ENCODE data around the gene TMEM236.

Gene TMEM236

GRCh38 chr10:17751781-17752445 is at the start of gene TMEM236:
TMEM236 (plus strand) TSS chr10:17752201; CDS start chr10:17752296, 95 bp downstream.
- Histone ChIP-seq H4K20me1 (ENCODE audit: insufficient read depth, low read length) (no peaks in the 10 kb centered on the region), H3K79me2 (ENCODE audit: low read length) (no peaks in the 10 kb centered on the region), H3K4me3 (ENCODE audit: low read length) (no peak within 1 kb of the TSS), H3K36me3 (replicated peaks; ENCODE audit: low read depth, low read length) (no peaks in the 10 kb centered on the region), H3K4me1 (ENCODE audit: low read length) (peaks cover 18% of the 10 kb centered on the region), H3K9me3 (ENCODE audit: insufficient read depth, low read length) (no peaks in the 10 kb centered on the region), H3K4me2 (ENCODE audit: low read length) (no peak within 1 kb of the TSS), H3K27ac (ENCODE audit: low read length) (no peak within 1 kb of the TSS), H2AFZ (ENCODE audit: low read depth, low read length) (no peak within 1 kb of the TSS), H3K9ac (ENCODE audit: low read length) (no peak within 1 kb of the TSS), H3K27me3 (ENCODE audit: low read depth, low read length) (no peaks in the 10 kb centered on the region)
- no peak for TF ChIP-seq EZH2phosphoT487 (IDR thresholded peaks at IDR 0.05; ENCODE audit: low read depth)
- TF ChIP-seq CTCF (IDR thresholded peaks at IDR 0.05; ENCODE audit: low read depth, low read length), result no peak

- Histone ChIP-seq H3K4me1 (ENCODE audit: low read length) (no peaks in the 10 kb centered on the region), H3K36me3 (replicated peaks; ENCODE audit: low read depth, low read length) (peaks cover 6% of the 10 kb centered on the region), H3K9ac (ENCODE audit: low read length) (no peak overlapping the region), H3K9me3 (ENCODE audit: insufficient read depth, low read length) (no peaks in the 10 kb centered on the region), H3K4me3 (ENCODE audit: low read length) (no peak overlapping the region), H3K27ac (ENCODE audit: low read length) (no peak overlapping the region), H4K20me1 (ENCODE audit: insufficient read depth, low read length) (no peaks in the 10 kb centered on the region), H2AFZ (ENCODE audit: low read depth, low read length) (no peak overlapping the region), H3K27me3 (ENCODE audit: low read depth, low read length) (no peaks in the 10 kb centered on the region), H3K79me2 (ENCODE audit: low read length) (no peaks in the 10 kb centered on the region), H3K4me2 (ENCODE audit: low read length) (no peak overlapping the region)
- TF ChIP-seq CTCF (IDR thresholded peaks at IDR 0.05; ENCODE audit: low read depth, low read length) (no peak), EZH2phosphoT487 (IDR thresholded peaks at IDR 0.05; ENCODE audit: low read depth) (no peak)
Observed at GRCh38 chr10:17703706-17704105, 48.3 kb upstream of the TMEM236 start.

- no peak overlapping the region for H3K27ac ChIP-seq (ENCODE audit: low read length)
- no peaks in the 10 kb centered on the region for H3K9me3 ChIP-seq (ENCODE audit: insufficient read depth, low read length)
- H3K79me2 ChIP-seq (ENCODE audit: low read length), result no peaks in the 10 kb centered on the region
- H3K36me3 ChIP-seq (replicated peaks; ENCODE audit: low read depth, low read length), result peaks cover 7% of the 10 kb centered on the region
- H3K4me1 ChIP-seq (ENCODE audit: low read length), result no peaks in the 10 kb centered on the region
- H3K4me2 ChIP-seq (ENCODE audit: low read length), result no peak overlapping the region
- no peaks in the 10 kb centered on the region for H4K20me1 ChIP-seq (ENCODE audit: insufficient read depth, low read length)
- H3K4me3 ChIP-seq (ENCODE audit: low read length), result no peak overlapping the region
- no peak overlapping the region for H2AFZ ChIP-seq (ENCODE audit: low read depth, low read length)
- TF ChIP-seq EZH2phosphoT487 (IDR thresholded peaks at IDR 0.05; ENCODE audit: low read depth), result no peak
- no peak for TF ChIP-seq CTCF (IDR thresholded peaks at IDR 0.05; ENCODE audit: low read depth, low read length)
- no peak overlapping the region for H3K9ac ChIP-seq (ENCODE audit: low read length)
- H3K27me3 ChIP-seq (ENCODE audit: low read depth, low read length), result no peaks in the 10 kb centered on the region
Observed at GRCh38 chr10:17708821-17709220, 43.2 kb upstream of the TMEM236 start.

GRCh38 chr10:17709492-17709891 is 42.5 kb upstream of the TMEM236 start:
- H4K20me1 ChIP-seq (ENCODE audit: insufficient read depth, low read length), result no peaks in the 10 kb centered on the region
- no peaks in the 10 kb centered on the region for H3K4me1 ChIP-seq (ENCODE audit: low read length)
- no peaks in the 10 kb centered on the region for H3K79me2 ChIP-seq (ENCODE audit: low read length)
- H3K9me3 ChIP-seq (ENCODE audit: insufficient read depth, low read length), result no peaks in the 10 kb centered on the region
- no peak overlapping the region for H3K4me3 ChIP-seq (ENCODE audit: low read length)
- peaks cover 10% of the 10 kb centered on the region for H3K36me3 ChIP-seq (replicated peaks; ENCODE audit: low read depth, low read length)
- H2AFZ ChIP-seq (ENCODE audit: low read depth, low read length), result no peak overlapping the region
- no peak overlapping the region for H3K9ac ChIP-seq (ENCODE audit: low read length)
- no peaks in the 10 kb centered on the region for H3K27me3 ChIP-seq (ENCODE audit: low read depth, low read length)
- no peak for TF ChIP-seq CTCF (IDR thresholded peaks at IDR 0.05; ENCODE audit: low read depth, low read length)
- TF ChIP-seq EZH2phosphoT487 (IDR thresholded peaks at IDR 0.05; ENCODE audit: low read depth), result no peak
- no peak overlapping the region for H3K4me2 ChIP-seq (ENCODE audit: low read length)
- no peak overlapping the region for H3K27ac ChIP-seq (ENCODE audit: low read length)
